ENCODE data around the gene CST4. TPM values are rescaled to one million over a fixed set of nuclear protein-coding genes. Genes with fewer than 3 reads are reported as not detected.

CST4 gene, protein sequence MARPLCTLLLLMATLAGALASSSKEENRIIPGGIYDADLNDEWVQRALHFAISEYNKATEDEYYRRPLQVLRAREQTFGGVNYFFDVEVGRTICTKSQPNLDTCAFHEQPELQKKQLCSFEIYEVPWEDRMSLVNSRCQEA
- total RNA-seq = not detected in 2 replicates

DNA sequence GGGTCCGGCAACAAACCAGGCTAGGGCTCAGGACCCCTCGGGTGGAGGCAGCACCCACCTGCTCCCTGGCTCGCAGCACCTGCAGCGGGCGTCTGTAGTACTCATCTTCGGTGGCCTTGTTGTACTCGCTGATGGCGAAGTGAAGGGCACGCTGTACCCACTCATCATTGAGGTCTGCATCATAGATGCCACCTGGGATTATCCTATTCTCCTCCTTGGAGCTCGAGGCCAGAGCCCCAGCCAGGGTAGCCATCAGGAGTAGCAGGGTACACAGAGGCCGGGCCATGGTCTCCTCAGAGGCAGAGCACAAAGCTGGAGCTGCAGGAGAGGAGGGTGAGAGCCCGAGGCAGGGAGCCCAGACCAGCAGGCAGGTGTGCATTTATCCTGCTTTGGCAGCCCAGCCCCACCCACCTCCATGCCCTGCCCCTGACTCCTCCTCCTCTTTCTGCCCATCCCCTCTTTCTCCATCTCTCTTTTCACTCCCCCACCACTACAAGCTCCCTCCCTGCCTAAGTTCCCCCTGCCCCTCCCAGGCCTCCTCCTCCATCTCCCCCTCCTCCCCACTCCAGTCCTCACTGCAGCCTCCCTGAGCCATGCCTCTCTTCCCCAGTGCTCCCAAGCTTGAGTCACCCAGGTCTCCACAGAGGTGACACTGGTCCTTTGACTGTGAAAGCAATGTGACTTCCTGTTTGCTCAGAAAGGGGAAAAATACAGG is at the start of gene CST4:
Gene CST4 (minus strand): TSS at position 355 of the 715 bp plus-strand sequence. CDS start 69 bp downstream, at position 286.

GRCh38 chr20:23637282-23638221 is 51.3 kb downstream of the CST4 start, which contains the start of gene CST3:
TSS of gene CST3 (minus strand) at chr20:23637955. CDS start at chr20:23637862, 93 bp downstream.

Other genes starting within 250 kb of the CST4 start
- not detected in 2 replicates for gene CSTL1, start 249.4 kb downstream of the CST4 start, total RNA-seq
- not detected in 2 replicates for gene CST11, start 236.2 kb downstream of the CST4 start, total RNA-seq
- not detected in 2 replicates for gene CST8, start 197.9 kb downstream of the CST4 start, total RNA-seq
- not detected in 2 replicates for gene CST9L, start 120.6 kb downstream of the CST4 start, total RNA-seq
- not detected in 2 replicates for gene CST9, start 83.1 kb downstream of the CST4 start, total RNA-seq
- gene CST3, start 51.1 kb downstream of the CST4 start, total RNA-seq = 430 and 459 TPM in 2 replicates
- gene CST1, start 61.9 kb upstream of the CST4 start, total RNA-seq = not detected in 2 replicates
- not detected in 2 replicates for gene CST2, start 137.7 kb upstream of the CST4 start, total RNA-seq
- not detected in 2 replicates for gene CST5, start 190.7 kb upstream of the CST4 start, total RNA-seq

All from bronchus fibroblast of lung (primary cell).